ENCODE measurements around the gene LRRC51. TPM values are rescaled to one million over a fixed set of nuclear protein-coding genes. Genes with fewer than 3 reads are reported as not detected.

Gene LRRC51
- total and polyA plus RNA-seq, 2 of the 8 experiments (the other 6 are each of a cell fraction or from before 2014, with no cell fraction given): 7.7 to 7.9 TPM

- Histone ChIP-seq H3K79me1 (ENCODE audit: low read depth, low read length) (no peaks in the 10 kb centered on the region; the same call in 1 of the 2 replicates), H3K4me3 (ENCODE audit: extremely low read depth in 1 of 4, insufficient read depth in 2 of 4, low read depth in 3 of 4, low read length in 4 of 4) (no peak overlapping the region), H2AFZ (ENCODE audit: low read length) (no peak overlapping the region), H3K27ac (ENCODE audit: low read depth, low read length) (no peak overlapping the region), H2BK120ac (replicated peaks; ENCODE audit: low read depth, low read length) (no peak overlapping the region), H3K9me3 (ENCODE audit: insufficient read depth in 2 of 2, low read depth in 1 of 2, low read length in 1 of 2) (no peaks in the 10 kb centered on the region), H4K8ac (ENCODE audit: extremely low read depth, insufficient read depth, low read length) (no peak overlapping the region), H3K36me3 (ENCODE audit: control insufficient read depth in 2 of 4, insufficient read depth in 4 of 4, low read length in 3 of 4) (peaks cover 0 to 6% (median 2%) of the 10 kb centered on the region in 4 experiments; a peak in 3 of 8 replicates), H4K20me1 (replicated peaks in 1 of 2; ENCODE audit: control insufficient read depth in 1 of 2, insufficient read depth in 2 of 2, low read length in 2 of 2) (peaks cover under 1 to 6% of the 10 kb centered on the region in 2 experiments), H3K4ac (replicated peaks; ENCODE audit: insufficient read length, low read depth, low read length) (no peak overlapping the region), H4K91ac (replicated peaks; ENCODE audit: insufficient read length, low read length) (no peak overlapping the region), H3K4me2 (ENCODE audit: insufficient read depth in 1 of 2, low read depth in 2 of 2, low read length in 2 of 2) (no peak overlapping the region), H2AK5ac (ENCODE audit: low read depth, low read length) (no peak overlapping the region; the same call in 1 of the 2 replicates), H3K18ac (ENCODE audit: extremely low read depth, low read length) (no peak overlapping the region), H3K9ac (replicated peaks in 1 of 4; ENCODE audit: extremely low read depth in 1 of 4, low read depth in 3 of 4, low read length in 3 of 4) (no peak overlapping the region), H3K56ac (replicated peaks; ENCODE audit: insufficient read length, low read depth, low read length) (no peak overlapping the region), H3K79me2 (ENCODE audit: control insufficient read depth in 1 of 2, insufficient read depth in 2 of 2, low read length in 2 of 2) (peaks cover 0 to 37% of the 10 kb centered on the region in 2 experiments; a peak in 3 of 4 replicates), H3K23ac (ENCODE audit: insufficient read length) (no peak overlapping the region), H2BK20ac (ENCODE audit: low read length) (no peak overlapping the region), H4K5ac (ENCODE audit: insufficient read length, low read depth, low read length) (no peak overlapping the region), H2BK5ac (ENCODE audit: low read depth, low read length) (no peak overlapping the region), H3K23me2 (ENCODE audit: low read depth, low read length) (no peaks in the 10 kb centered on the region), H3K4me1 (replicated peaks in 1 of 4; ENCODE audit: control insufficient read depth in 3 of 4, insufficient read depth in 4 of 4, low read length in 3 of 4) (no peaks in the 10 kb centered on the region; a peak in 1 of 7 replicates), H2BK15ac (ENCODE audit: low read length) (no peak overlapping the region), H2BK12ac (ENCODE audit: low read depth, low read length) (no peak overlapping the region), H3K27me3 (replicated peaks in 1 of 4; ENCODE audit: control insufficient read depth in 3 of 4, extremely low read depth in 1 of 4, insufficient read depth in 3 of 4, low read length in 3 of 4) (no peaks in the 10 kb centered on the region), H3K14ac (ENCODE audit: insufficient read length) (no peak overlapping the region)
- FAIRE-seq (no peak), DNase-seq (ENCODE audit: low read depth in 1 of 2, low spot score in 2 of 2) (no peak)
- 93% methylated on average over 3 of the region's 3 CpGs; no CpG with 5 or more reads in 1 of the 2 experiments for WGBS, 2 experiments (ENCODE audit: extremely low coverage in 1 of 2, insufficient coverage in 1 of 2, insufficient read length in 1 of 2, insufficient replicate concordance in 2 of 2, low coverage in 1 of 2, low lambda C conversion rate in 2 of 2, missing lambda C conversion rate in 1 of 2)
- POLR2A ChIA-PET (ENCODE audit: partially characterized antibody): interaction anchor here (0.9 to 1.7 kb wide), 3 partner anchors 8 to 148 kb away, joined by 3 to 9 read pairs (median 4); no protein-coding TSS in a partner anchor
- CTCF ChIA-PET (ENCODE audit: partially characterized antibody): interaction anchor here (1.2 to 1.9 kb wide), 3 partner anchors 20 to 33 kb away, joined by 3 to 10 read pairs (median 6); no protein-coding TSS in a partner anchor
- TF ChIP-seq ATF3 (IDR thresholded peaks at IDR 0.05; ENCODE audit: insufficient read depth, low read depth, low read length) (no peak), GABPA (IDR thresholded peaks at IDR 0.05; ENCODE audit: borderline replicate concordance, insufficient read depth, low read length) (no peak), MAX (IDR thresholded peaks at IDR 0.05) (no peak), GTF2F1 (IDR thresholded peaks at IDR 0.05; ENCODE audit: borderline replicate concordance, low read depth, low read length) (no peak), KDM5A (IDR thresholded peaks at IDR 0.05; ENCODE audit: low read length) (no peak), CBX5 (IDR thresholded peaks at IDR 0.05; ENCODE audit: low read depth, low read length) (no peak), ZNF274 (IDR thresholded peaks at IDR 0.05; ENCODE audit: borderline replicate concordance, extremely low read depth, low read length) (no peak), CEBPB (IDR thresholded peaks at IDR 0.05; ENCODE audit: low read depth, low read length) (no peak), YY1 (IDR thresholded peaks at IDR 0.05; ENCODE audit: low read depth, low read length) (no peak), SRF (IDR thresholded peaks at IDR 0.05; ENCODE audit: low read depth, low read length) (no peak), CREB1 (IDR thresholded peaks at IDR 0.05) (no peak), CBX8 (IDR thresholded peaks at IDR 0.05; ENCODE audit: borderline replicate concordance, low read depth, low read length) (no peak), POLR2AphosphoS5 (IDR thresholded peaks at IDR 0.05; ENCODE audit: low read depth, low read length) (no peak)
Measured at GRCh38 chr11:72058416-72059034, 22.1 kb upstream of the LRRC51 start.
